Coronary artery (tissue), 2 donors: ENCODE measurements around the gene MLXIP.

Source experiments
- DNase-seq: peaks from one replicate; pipeline ENCODE4 v3.0.0-alpha.2; 2017; ENCODE audit warnings: low spot score
- H3K27ac ChIP-seq, 2 donors: fragments of 200-600 bp; sonication (generic); one replicate each; pipeline ENCODE4 v1.5.1; 2016 to 2019
- H3K4me3 ChIP-seq: fragments of 200-600 bp; sonication (generic); 2 replicates; pipeline ENCODE4 v1.5.1; 2016; ENCODE audit warnings: mild to moderate bottlenecking, moderate library complexity
- CTCF ChIP-seq: fragments of 200-600 bp; sonication (generic); IDR thresholded peaks from one replicate; pipeline ENCODE4 v1.5.1; 2019; ENCODE audit warnings: antibody characterized with exemption

Gene MLXIP

GRCh38 chr12:122129131-122129530 lies 50.6 kb downstream of the MLXIP start:
- Histone ChIP-seq H3K27ac (no peak overlapping the region), H3K4me3 (no peak overlapping the region)
- TF ChIP-seq CTCF = no peak
- DNase-seq = no peak

- Histone ChIP-seq H3K4me3 (no peak overlapping the region), H3K27ac (no peak overlapping the region)
- no peak for TF ChIP-seq CTCF
- DNase-seq = no peak
Observed at GRCh38 chr12:122130150-122130549, 51.6 kb downstream of the MLXIP start.

GRCh38 chr12:122133192-122133950 lies 54.8 kb downstream of the MLXIP start:
- no peak for TF ChIP-seq CTCF
- Histone ChIP-seq H3K27ac (no peak overlapping the region), H3K4me3 (no peak overlapping the region)
- no peak for DNase-seq

- H3K27ac ChIP-seq = no peak overlapping the region
- H3K4me3 ChIP-seq = no peak overlapping the region
- no peak for DNase-seq
Observed at GRCh38 chr12:122135437-122136031, 57.0 kb downstream of the MLXIP start.

GRCh38 chr12:122137229-122137628 lies 58.7 kb downstream of the MLXIP start:
- no peak for DNase-seq

More at GRCh38 chr12:122135437-122136031, 57.0 kb downstream of the MLXIP start:
- no peak for TF ChIP-seq CTCF

GRCh38 chr12:122137681-122138080 lies 59.1 kb downstream of the MLXIP start:
- Histone ChIP-seq H3K4me3 (no peak overlapping the region), H3K27ac (no peak overlapping the region)
- TF ChIP-seq CTCF = no peak
- no peak for DNase-seq

More at GRCh38 chr12:122137229-122137628, 58.7 kb downstream of the MLXIP start:
- Histone ChIP-seq H3K27ac (no peak overlapping the region), H3K4me3 (no peak overlapping the region)
- no peak for TF ChIP-seq CTCF

GRCh38 chr12:122138181-122138580 lies 59.6 kb downstream of the MLXIP start:
- DNase-seq = no peak
- no peak overlapping the region for H3K27ac ChIP-seq
- no peak for TF ChIP-seq CTCF
- H3K4me3 ChIP-seq = no peak overlapping the region
